H1 (cell line): Measurements from ENCODE around the gene KDM6A. TPM values are rescaled to one million over a fixed set of nuclear protein-coding genes. Genes with fewer than 3 reads are reported as not detected.

Experiments
- CHD7 ChIP-seq: fragments of 300-600 bp; sonication (generic); IDR thresholded peaks from 2 replicates; pipeline ENCODE4 v1.7.1; 2012; ENCODE audit warnings: low read length, moderate library complexity, mild to moderate bottlenecking, inconsistent platforms; ENCODE audit not compliant: insufficient replicate concordance
- KDM1A ChIP-seq: fragments of 200-600, 300-600 bp; sonication (generic); IDR thresholded peaks from 2 replicates; pipeline ENCODE4 v1.7.1; 2016; ENCODE audit warnings: mild to moderate bottlenecking, low read length, borderline replicate concordance
- PHF8 ChIP-seq: fragments of 200-600 bp; sonication (generic); conservative IDR thresholded peaks from 2 replicates; pipeline ENCODE4 v1.7.1; 2012; ENCODE audit warnings: low read depth, mild to moderate bottlenecking, inconsistent platforms, low read length, moderate library complexity
- SP2 ChIP-seq: IDR thresholded peaks from 2 replicates; pipeline ENCODE4 v1.6.1; 2012; ENCODE audit warnings: mild to moderate bottlenecking, low read length, inconsistent platforms
- TBP ChIP-seq: IDR thresholded peaks from 2 replicates; pipeline ENCODE4 v1.6.1; 2011; ENCODE audit warnings: low read depth, low read length, improper control_type of control experiment
- TCF12 ChIP-seq: IDR thresholded peaks from 2 replicates; pipeline ENCODE4 v1.6.1; 2011; ENCODE audit warnings: low read depth, mild to moderate bottlenecking, low read length
- YY1 ChIP-seq: IDR thresholded peaks from 2 replicates; pipeline ENCODE4 v1.6.1; 2011; ENCODE audit warnings: low read depth, mild to moderate bottlenecking, low read length
- polyA plus RNA-seq, 7 experiments: library from polyadenylated mRNA; depleted of rRNA in 3 of 7; stranded (reverse) in 5 of 7; unstranded in 2 of 7; fragments of >200 nt in 5 of 7; fragments of 200-250 nt in 2 of 7; gene quantifications; 1 replicate in 5 of 7; 2 replicates in 1 of 7; 4 replicates in 1 of 7; pipeline versions ENCODE4 v1.2.1 to v1.2.3, GENCODE V29; 2011 to 2013; ENCODE audit warnings: missing spikeins in 2 of 7, mixed read lengths in 2 of 7
- total RNA-seq: library from RNA; stranded (reverse); fragmentation: NEBNext Ultra II Directional; extraction: Animal tissue kit (Norgen Biotek cat#: 25700); gene quantifications from 2 replicates; pipeline ENCODE4 v1.2.1, GENCODE V29; 2021
- TF ChIP-seq, protein P1 (sequence below): IDR thresholded peaks from 2 replicates; pipeline ENCODE4 v1.6.1; 2011; ENCODE audit warnings: low read depth, mild to moderate bottlenecking, low read length; ENCODE audit not compliant: insufficient read depth

KDM6A gene
- total and polyA plus RNA-seq, 2 of the 8 experiments (the other 6 are each of a cell fraction or from before 2014, with no cell fraction given) = 43.5 to 58.4 TPM

DNA sequence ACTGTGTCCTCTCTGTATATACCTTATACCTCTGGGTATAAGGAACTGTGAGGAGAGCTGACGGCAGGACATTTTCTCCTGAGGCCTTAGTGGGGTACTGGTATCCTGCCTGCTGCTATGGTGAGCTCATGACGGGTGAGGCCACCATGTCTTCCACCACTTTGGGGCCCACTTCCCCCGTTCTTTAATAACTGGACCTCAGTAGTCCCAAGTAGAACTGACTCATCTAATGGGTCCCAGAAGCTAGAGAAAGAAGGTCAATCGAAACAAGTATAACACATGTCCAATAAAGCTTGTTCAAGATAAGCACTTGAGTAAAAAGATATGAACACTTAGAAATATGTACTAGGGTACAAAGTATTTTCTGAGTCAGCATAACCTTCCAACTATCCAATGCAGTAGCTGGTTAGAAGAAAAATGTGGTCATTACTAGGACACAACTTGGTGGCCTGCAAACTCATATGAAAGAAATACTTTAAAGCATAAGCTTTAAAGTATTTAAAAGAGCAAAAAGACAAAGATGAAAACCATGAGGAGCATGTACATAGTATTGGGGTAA, 256.0 kb downstream of the KDM6A start (continued):
- TF ChIP-seq, protein P1, sequence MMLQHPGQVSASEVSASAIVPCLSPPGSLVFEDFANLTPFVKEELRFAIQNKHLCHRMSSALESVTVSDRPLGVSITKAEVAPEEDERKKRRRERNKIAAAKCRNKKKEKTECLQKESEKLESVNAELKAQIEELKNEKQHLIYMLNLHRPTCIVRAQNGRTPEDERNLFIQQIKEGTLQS = no peak
- no peak for TF ChIP-seq TCF12
- TF ChIP-seq SP2 = no peak
- no peak for TF ChIP-seq KDM1A
- TF ChIP-seq CHD7 = no peak
- TF ChIP-seq PHF8 = no peak
- TF ChIP-seq YY1 = no peak
- no peak for TF ChIP-seq TBP
